H9 (cell line): ENCODE measurements around the gene TGM2. TPM values are rescaled to one million over a fixed set of nuclear protein-coding genes. Genes with fewer than 3 reads are reported as not detected.

ENCODE experiments used
- DNase-seq: peaks from one replicate; pipeline ENCODE4 v3.0.0-alpha.2; 2017
- H2AFZ ChIP-seq: one replicate; pipeline ENCODE4 v1.6.1; 2013; ENCODE audit warnings: mild to moderate bottlenecking, low read length, control low read depth, moderate library complexity
- H2AK5ac ChIP-seq: 2 replicates; pipeline ENCODE4 v1.6.1; 2013; ENCODE audit warnings: low read length, control low read depth, mixed read lengths; ENCODE audit not compliant: insufficient read length
- H2BK120ac ChIP-seq: one replicate; pipeline ENCODE4 v1.6.1; 2013; ENCODE audit warnings: low read depth, mild to moderate bottlenecking, low read length, control low read depth, inconsistent platforms; ENCODE audit not compliant: poor library complexity, severe bottlenecking
- H2BK12ac ChIP-seq: 2 replicates; pipeline ENCODE4 v1.6.1; 2013; ENCODE audit warnings: low read length, control low read depth, mixed read lengths, low read depth; ENCODE audit not compliant: insufficient read length
- H2BK15ac ChIP-seq: 2 replicates; pipeline ENCODE4 v1.6.1; 2013; ENCODE audit warnings: low read depth, low read length, control low read depth
- H2BK20ac ChIP-seq: one replicate; pipeline ENCODE4 v1.6.1; 2013; ENCODE audit warnings: low read depth, mild to moderate bottlenecking, low read length, control low read depth, inconsistent platforms; ENCODE audit not compliant: poor library complexity, severe bottlenecking
- H2BK5ac ChIP-seq: 2 replicates; pipeline ENCODE4 v1.6.1; 2013; ENCODE audit warnings: low read length, control low read depth, mixed read lengths; ENCODE audit not compliant: insufficient read length
- H3K14ac ChIP-seq: 2 replicates; pipeline ENCODE4 v1.6.1; 2013; ENCODE audit warnings: low read length, control low read depth; ENCODE audit not compliant: insufficient read depth
- H3K18ac ChIP-seq: 2 replicates; pipeline ENCODE4 v1.6.1; 2013; ENCODE audit warnings: low read depth, mild to moderate bottlenecking, mixed read lengths, low read length, control low read depth; ENCODE audit not compliant: insufficient read length
- H3K23ac ChIP-seq: 2 replicates; pipeline ENCODE4 v1.6.1; 2013; ENCODE audit warnings: low read length, control low read depth, mixed read lengths, low read depth; ENCODE audit not compliant: insufficient read length
- H3K23me2 ChIP-seq: 2 replicates; pipeline ENCODE4 v1.6.1; 2013; ENCODE audit warnings: low read depth, mild to moderate bottlenecking, mixed read lengths, low read length, control low read depth; ENCODE audit not compliant: insufficient read length, poor library complexity, severe bottlenecking
- H3K27ac ChIP-seq: 2 replicates; pipeline ENCODE4 v1.5.1; 2013; ENCODE audit warnings: low read length, control low read depth, mixed read lengths, low read depth; ENCODE audit not compliant: insufficient read length
- H3K27me3 ChIP-seq: 2 replicates; pipeline ENCODE4 v1.6.1; 2013; ENCODE audit warnings: low read length, control low read depth, inconsistent platforms; ENCODE audit not compliant: insufficient read depth
- H3K4ac ChIP-seq: 2 replicates; pipeline ENCODE4 v1.6.1; 2013; ENCODE audit warnings: low read depth, mild to moderate bottlenecking, control low read depth, inconsistent platforms, low read length, moderate library complexity
- H3K4me1 ChIP-seq: 2 replicates; pipeline ENCODE4 v1.6.1; 2013; ENCODE audit warnings: low read length, control low read depth, inconsistent platforms; ENCODE audit not compliant: insufficient read depth
- H3K4me2 ChIP-seq: 2 replicates; pipeline ENCODE4 v1.6.1; 2013; ENCODE audit warnings: low read length, control low read depth, mixed read lengths; ENCODE audit not compliant: insufficient read length, insufficient read depth
- H3K56ac ChIP-seq: 2 replicates; pipeline ENCODE4 v1.6.1; 2013; ENCODE audit warnings: low read depth, mild to moderate bottlenecking, mixed read lengths, low read length, control low read depth; ENCODE audit not compliant: insufficient read length
- H3K79me1 ChIP-seq: 2 replicates; pipeline ENCODE4 v1.6.1; 2013; ENCODE audit warnings: low read depth, mild to moderate bottlenecking, moderate library complexity, low read length, control low read depth, inconsistent platforms; ENCODE audit not compliant: insufficient read depth, poor library complexity, severe bottlenecking
- H3K79me2 ChIP-seq: 2 replicates; pipeline ENCODE4 v1.6.1; 2013; ENCODE audit warnings: low read length, control low read depth, inconsistent platforms; ENCODE audit not compliant: insufficient read depth
- H3K9ac ChIP-seq: 2 replicates; pipeline ENCODE4 v1.6.1; 2013; ENCODE audit warnings: low read length, control low read depth, mixed read lengths; ENCODE audit not compliant: insufficient read length; ENCODE audit errors: extremely low read depth
- H3K9me3 ChIP-seq: one replicate; pipeline ENCODE4 v1.6.1; 2013; ENCODE audit warnings: low read depth, low read length, inconsistent platforms; ENCODE audit not compliant: control insufficient read depth
- H3T11ph ChIP-seq: one replicate; pipeline ENCODE4 v1.6.1; 2013; ENCODE audit warnings: mild to moderate bottlenecking, low read length, control low read depth, inconsistent platforms
- H4K20me1 ChIP-seq: one replicate; pipeline ENCODE4 v1.6.1; 2013; ENCODE audit not compliant: control insufficient read depth, insufficient read length, insufficient read depth
- H4K5ac ChIP-seq: 2 replicates; pipeline ENCODE4 v1.6.1; 2013; ENCODE audit warnings: low read depth, mild to moderate bottlenecking, mixed read lengths, low read length, control low read depth; ENCODE audit not compliant: insufficient read length
- H4K8ac ChIP-seq: replicated peaks from 2 replicates; pipeline ENCODE4 v1.6.1; 2013; ENCODE audit warnings: low read length, control low read depth, mixed read lengths, low read depth; ENCODE audit not compliant: insufficient read length
- H4K91ac ChIP-seq: 2 replicates; pipeline ENCODE4 v1.6.1; 2013; ENCODE audit warnings: low read depth, mild to moderate bottlenecking, moderate library complexity, mixed read lengths, low read length, control low read depth; ENCODE audit not compliant: insufficient read length
- H3K27ac Mint-ChIP-seq, 3 experiments: 2 replicates in 2 of 3; 3 replicates in 1 of 3; pipeline ENCODE4 v1.8.0; 2020 to 2021; ENCODE audit warnings: mixed read lengths in 3 of 3, mild to moderate bottlenecking in 1 of 3, moderate library complexity in 1 of 3
- H3K27me3 Mint-ChIP-seq: 2 replicates; pipeline ENCODE4 v1.8.0; 2021; ENCODE audit warnings: low read depth, mild to moderate bottlenecking, moderate library complexity, mixed read lengths
- H3K36me3 Mint-ChIP-seq, 3 experiments: 2 replicates in 2 of 3; 3 replicates in 1 of 3; pipeline ENCODE4 v1.8.0; 2020 to 2021; ENCODE audit warnings: low read depth in 3 of 3, mixed read lengths in 3 of 3; ENCODE audit not compliant: insufficient read depth in 1 of 3
- H3K4me1 Mint-ChIP-seq, 2 experiments: 2 replicates each; pipeline ENCODE4 v1.8.0; 2020; ENCODE audit warnings: mixed read lengths in 2 of 2
- H3K4me3 Mint-ChIP-seq, 2 experiments: 2 replicates in 1 of 2; 3 replicates in 1 of 2; pipeline ENCODE4 v1.8.0; 2020 to 2021; ENCODE audit warnings: mild to moderate bottlenecking in 2 of 2, mixed read lengths in 2 of 2, moderate library complexity in 1 of 2
- H3K9me3 Mint-ChIP-seq, 2 experiments: 2 replicates in 1 of 2; 3 replicates in 1 of 2; pipeline ENCODE4 v1.8.0; 2020; ENCODE audit warnings: mild to moderate bottlenecking in 2 of 2, mixed read lengths in 2 of 2, moderate library complexity in 1 of 2
- CTCF ChIP-seq: fragments of 200-600 bp; sonication (generic); conservative IDR thresholded peaks from 3 replicates; pipeline ENCODE4 v1.8.0; 2021; ENCODE audit warnings: antibody characterized with exemption, mild to moderate bottlenecking
- WGBS: extraction: QIAGEN DNeasy Blood & Tissue Kit; methylation state at CpG from one replicate; pipeline ENCODE4 v1.1.7; 2013; ENCODE audit warnings: missing lambda C conversion rate, low lambda C conversion rate, mixed read lengths; ENCODE audit not compliant: insufficient read length; ENCODE audit errors: extremely low coverage; 5-methylcytosine and 5-hydroxymethylcytosine counted together
- total RNA-seq: library from RNA; stranded (reverse); gene quantifications from 2 replicates; pipeline ENCODE4 v1.2.1, GENCODE V29; 2021

Gene TGM2
- total RNA-seq, 1 experiment from 2014 or later = 1.1 TPM

GRCh38 chr20:38196592-38196991 lies 31.5 kb upstream of the TGM2 start:
- H3K79me1 ChIP-seq = no peaks in the 10 kb centered on the region
- H2BK5ac ChIP-seq = no peak overlapping the region
- no peak overlapping the region for H2BK15ac ChIP-seq
- no peak overlapping the region for H3K27ac ChIP-seq
- H3K27me3 Mint-ChIP-seq = peaks cover 11% of the 10 kb centered on the region
- no peak overlapping the region for H2BK20ac ChIP-seq
- H3K4me2 ChIP-seq = no peak overlapping the region
- H3K4me1 Mint-ChIP-seq = peaks cover 11 to 13% of the 10 kb centered on the region in 2 experiments; a peak in 3 of 4 replicates
- no peaks in the 10 kb centered on the region for H3K23me2 ChIP-seq
- no peak for TF ChIP-seq CTCF
- no peak overlapping the region for H3K4me3 Mint-ChIP-seq
- H3K9ac ChIP-seq = no peak overlapping the region
- no peak overlapping the region for H3K27ac Mint-ChIP-seq
- no peak overlapping the region for H3K4ac ChIP-seq
- H2AFZ ChIP-seq = no peak overlapping the region
- no peaks in the 10 kb centered on the region for H3K27me3 ChIP-seq
- no peaks in the 10 kb centered on the region for H4K20me1 ChIP-seq
- peaks cover 0 to 5% (median 4%) of the 10 kb centered on the region in 3 experiments; a peak in 1 of 7 replicates for H3K36me3 Mint-ChIP-seq
- no peaks in the 10 kb centered on the region for H3K4me1 ChIP-seq
- H3K23ac ChIP-seq = no peak overlapping the region
- H3K18ac ChIP-seq = no peak overlapping the region
- H3K9me3 ChIP-seq = no peaks in the 10 kb centered on the region
- no peak overlapping the region for H2AK5ac ChIP-seq
- H3K56ac ChIP-seq = no peak overlapping the region
- H3T11ph ChIP-seq = no peak overlapping the region
- peaks cover 5 to 6% of the 10 kb centered on the region in 2 experiments for H3K9me3 Mint-ChIP-seq
- no peaks in the 10 kb centered on the region for H3K79me2 ChIP-seq
- no peak overlapping the region for H4K5ac ChIP-seq
- no peak overlapping the region for H2BK120ac ChIP-seq
- DNase-seq = no peak
- no peak overlapping the region for H4K8ac ChIP-seq
- H4K91ac ChIP-seq = no peak overlapping the region
- no peak overlapping the region for H2BK12ac ChIP-seq
- H3K14ac ChIP-seq = no peak overlapping the region; the same call in 1 of the 2 replicates
- no CpG with 5 or more reads among the region's 5 CpGs for WGBS
